Measurements from ENCODE around the gene CD82. TPM values are rescaled to one million over a fixed set of nuclear protein-coding genes. Genes with fewer than 3 reads are reported as not detected.
A peak's percentile ranks its signal among the peaks of the same experiment; 100 is the strongest.

CD82 gene
- total and polyA plus RNA-seq, 2 of the 8 experiments (the other 6 are each of a cell fraction or from before 2014, with no cell fraction given), result 7.9 to 10.3 TPM

- Histone ChIP-seq H4K20me1 (replicated peaks in 1 of 2; ENCODE audit: control insufficient read depth in 1 of 2, insufficient read depth in 2 of 2, low read length in 2 of 2) (no peaks in the 10 kb centered on the region), H3K36me3 (ENCODE audit: control insufficient read depth in 2 of 4, insufficient read depth in 4 of 4, low read length in 3 of 4) (no peaks in the 10 kb centered on the region), H3K4ac (replicated peaks; ENCODE audit: insufficient read length, low read depth, low read length) (no peak overlapping the region), H4K91ac (replicated peaks; ENCODE audit: insufficient read length, low read length) (no peak overlapping the region), H2AFZ (ENCODE audit: low read length) (no peak overlapping the region), H3K23ac (ENCODE audit: insufficient read length) (no peak overlapping the region), H3K79me1 (ENCODE audit: low read depth, low read length) (no peaks in the 10 kb centered on the region), H3K14ac (ENCODE audit: insufficient read length) (no peak overlapping the region), H3K9me3 (ENCODE audit: insufficient read depth in 2 of 2, low read depth in 1 of 2, low read length in 1 of 2) (peaks cover 0 to 4% of the 10 kb centered on the region in 2 experiments; a peak in 1 of 4 replicates), H2AK5ac (ENCODE audit: low read depth, low read length) (no peak overlapping the region), H3K56ac (replicated peaks; ENCODE audit: insufficient read length, low read depth, low read length) (no peak overlapping the region), H3K27ac (ENCODE audit: low read depth, low read length) (no peak overlapping the region), H3K27me3 (replicated peaks in 1 of 4; ENCODE audit: control insufficient read depth in 3 of 4, extremely low read depth in 1 of 4, insufficient read depth in 3 of 4, low read length in 3 of 4) (peaks cover 0 to 2% (median 1%) of the 10 kb centered on the region in 4 experiments; a peak in 1 of 7 replicates), H3K18ac (ENCODE audit: extremely low read depth, low read length) (no peak overlapping the region), H2BK5ac (ENCODE audit: low read depth, low read length) (no peak overlapping the region), H2BK12ac (ENCODE audit: low read depth, low read length) (no peak overlapping the region), H4K8ac (ENCODE audit: extremely low read depth, insufficient read depth, low read length) (no peak overlapping the region), H2BK120ac (replicated peaks; ENCODE audit: low read depth, low read length) (no peak overlapping the region), H3K79me2 (ENCODE audit: control insufficient read depth in 1 of 2, insufficient read depth in 2 of 2, low read length in 2 of 2) (no peaks in the 10 kb centered on the region), H3K4me1 (replicated peaks in 1 of 4; ENCODE audit: control insufficient read depth in 3 of 4, insufficient read depth in 4 of 4, low read length in 3 of 4) (peaks cover 0 to 13% (median 6%) of the 10 kb centered on the region in 4 experiments; a peak in 6 of 7 replicates), H2BK15ac (ENCODE audit: low read length) (no peak overlapping the region), H3K9ac (replicated peaks in 1 of 4; ENCODE audit: extremely low read depth in 1 of 4, low read depth in 3 of 4, low read length in 3 of 4) (no peak overlapping the region), H3K4me3 (ENCODE audit: extremely low read depth in 1 of 4, insufficient read depth in 2 of 4, low read depth in 3 of 4, low read length in 4 of 4) (no peak overlapping the region), H2BK20ac (ENCODE audit: low read length) (no peak overlapping the region), H3K4me2 (ENCODE audit: insufficient read depth in 1 of 2, low read depth in 2 of 2, low read length in 2 of 2) (no peak overlapping the region), H3K23me2 (ENCODE audit: low read depth, low read length) (no peaks in the 10 kb centered on the region), H4K5ac (ENCODE audit: insufficient read length, low read depth, low read length) (no peak overlapping the region)
- CTCF ChIA-PET (ENCODE audit: partially characterized antibody), result interaction anchor here (0.6 to 4.6 kb wide), 21 partner anchors 11 to 277 kb away, joined by 3 to 33 read pairs (median 3); no protein-coding TSS in a partner anchor
- POLR2A ChIA-PET (ENCODE audit: partially characterized antibody), result no interaction called here
- 75% methylated on average over 6 of the region's 6 CpGs; no CpG with 5 or more reads in 1 of the 2 experiments for WGBS, 2 experiments (ENCODE audit: extremely low coverage in 1 of 2, insufficient coverage in 1 of 2, insufficient read length in 1 of 2, insufficient replicate concordance in 2 of 2, low coverage in 1 of 2, low lambda C conversion rate in 2 of 2, missing lambda C conversion rate in 1 of 2)
- FAIRE-seq (no peak), DNase-seq (ENCODE audit: low read depth in 1 of 2, low spot score in 2 of 2) (peak in 1 of 2 experiments; percentile 40)
- TF ChIP-seq CTBP2 (IDR thresholded peaks at IDR 0.05; ENCODE audit: borderline replicate concordance, insufficient read depth, insufficient read length, low read length), result no peak
- no peak for TF ChIP-seq CBX5 (IDR thresholded peaks at IDR 0.05; ENCODE audit: low read depth, low read length)
- no peak for TF ChIP-seq GABPA (IDR thresholded peaks at IDR 0.05; ENCODE audit: borderline replicate concordance, insufficient read depth, low read length)
- TF ChIP-seq TEAD4 (IDR thresholded peaks at IDR 0.05; ENCODE audit: low read depth, low read length), result no peak
- no peak for TF ChIP-seq NANOG (IDR thresholded peaks at IDR 0.05; ENCODE audit: insufficient read depth, low read depth, low read length, poor library complexity, severe bottlenecking)
- TF ChIP-seq SIX5 (IDR thresholded peaks at IDR 0.05; ENCODE audit: low read depth, low read length), result no peak
- TF ChIP-seq RAD21 (IDR thresholded peaks at IDR 0.05 in 1 of 2, conservative IDR thresholded peaks at IDR 0.05 in 1 of 2; ENCODE audit: low read depth in 2 of 2, low read length in 2 of 2), result peak; percentile 56 to 62
- TF ChIP-seq CREB1 (IDR thresholded peaks at IDR 0.05), result no peak
- no peak for TF ChIP-seq CBX8 (IDR thresholded peaks at IDR 0.05; ENCODE audit: borderline replicate concordance, low read depth, low read length)
- no peak for TF ChIP-seq SP4 (IDR thresholded peaks at IDR 0.05; ENCODE audit: low read length)
- TF ChIP-seq POLR2AphosphoS5 (IDR thresholded peaks at IDR 0.05; ENCODE audit: low read depth, low read length), result no peak
- no peak for TF ChIP-seq TCF12 (IDR thresholded peaks at IDR 0.05; ENCODE audit: low read depth, low read length)
Observed at GRCh38 chr11:44633641-44634040, 68.2 kb downstream of the CD82 start.
